GM12892 (cell line): ENCODE data around the gene WASHC3.

Experiments
- DNase-seq: peaks from one replicate; pipeline ENCODE4 v3.0.0; 2011; ENCODE audit not compliant: insufficient read length
- FAIRE-seq: peaks from 2 replicates; lab custom pipeline; 2011; peaks lifted over from hg19 to GRCh38; lab: Jason Lieb, UNC
- POLR2A ChIP-seq: IDR thresholded peaks from 2 replicates; pipeline ENCODE4 v1.6.1; 2011; ENCODE audit warnings: low read depth, low read length, control low read depth
- POLR2AphosphoS5 ChIP-seq: IDR thresholded peaks from 2 replicates; pipeline ENCODE4 v1.6.1; 2011; ENCODE audit warnings: low read depth, low read length, control low read depth
- TAF1 ChIP-seq: IDR thresholded peaks from 2 replicates; pipeline ENCODE4 v1.6.1; 2011; ENCODE audit warnings: low read depth, mild to moderate bottlenecking, control low read depth, low read length, borderline replicate concordance

The WASHC3 gene

GRCh38 chr12:102010265-102010994 lies 51.4 kb downstream of the WASHC3 start:
- FAIRE-seq = peak; percentile 95
- TF ChIP-seq POLR2AphosphoS5 (no peak), POLR2A (peak; percentile 63), TAF1 (peak; percentile 42)
- DNase-seq = peak; percentile 7

GRCh38 chr12:102009796-102010195 lies 52.0 kb downstream of the WASHC3 start:
- no peak for TF ChIP-seq TAF1
- no peak for DNase-seq
- FAIRE-seq = no peak

DNA sequence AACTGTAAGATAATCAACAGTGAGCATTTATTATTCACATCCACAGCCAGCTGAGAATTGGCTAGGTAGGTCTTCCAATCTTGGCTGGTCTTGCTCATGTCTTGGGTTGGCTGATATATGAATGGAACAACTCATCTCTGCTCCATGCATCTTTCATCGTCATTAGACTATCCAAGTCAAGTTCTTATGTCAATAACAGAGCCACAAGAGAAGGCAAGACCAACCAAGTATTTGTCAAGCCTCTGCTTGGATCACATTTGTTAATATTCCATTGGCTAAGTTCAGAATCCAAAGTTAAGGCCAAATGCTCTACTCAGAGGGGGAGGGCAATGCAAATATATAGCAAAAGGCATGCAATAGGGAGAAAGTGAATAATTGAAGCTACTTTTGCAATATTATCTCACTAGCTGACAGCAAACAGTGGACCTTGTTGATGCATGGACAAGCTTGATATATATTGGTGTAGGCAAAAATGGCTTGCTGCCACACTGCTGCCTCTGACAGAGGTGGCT lies 53.1 kb downstream of the WASHC3 start:
- no peak for FAIRE-seq
- DNase-seq = no peak
- TF ChIP-seq POLR2A (no peak), TAF1 (no peak), POLR2AphosphoS5 (no peak)

DNA sequence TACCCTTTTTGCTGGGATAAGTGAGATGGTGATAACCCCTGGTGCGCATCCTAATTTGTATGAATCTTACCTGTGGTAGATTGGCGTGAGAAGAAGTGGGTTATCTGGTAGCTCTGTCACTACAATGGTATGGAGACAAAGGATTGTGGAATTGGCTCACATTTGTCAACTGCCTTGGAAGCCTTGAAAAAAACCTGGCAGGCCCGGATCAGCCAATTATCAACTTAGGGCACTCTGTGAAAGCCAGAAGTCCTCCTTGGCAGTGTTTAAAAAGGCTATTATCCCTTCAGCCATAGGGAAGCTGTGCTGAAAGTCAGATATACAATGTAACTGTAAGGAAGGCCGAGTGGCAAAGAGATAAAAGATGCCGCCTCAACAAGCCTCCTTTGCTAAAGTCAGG lies 56.5 kb downstream of the WASHC3 start:
- FAIRE-seq (no peak), DNase-seq (no peak)

GRCh38 chr12:101997102-101997501 lies 64.7 kb downstream of the WASHC3 start:
- TF ChIP-seq TAF1 = no peak
- TF ChIP-seq POLR2A = no peak
- TF ChIP-seq POLR2AphosphoS5 = no peak
- FAIRE-seq (no peak), DNase-seq (no peak)

More for the DNA sequence above, 56.5 kb downstream of the WASHC3 start:
- TF ChIP-seq POLR2A = no peak

- FAIRE-seq = peak; percentile 46
- no peak for TF ChIP-seq POLR2AphosphoS5
- no peak for TF ChIP-seq POLR2A
- no peak for TF ChIP-seq TAF1
- DNase-seq = no peak
These were observed 66.1 kb downstream of the WASHC3 start for GRCh38 chr12:101995684-101996083.

DNA sequence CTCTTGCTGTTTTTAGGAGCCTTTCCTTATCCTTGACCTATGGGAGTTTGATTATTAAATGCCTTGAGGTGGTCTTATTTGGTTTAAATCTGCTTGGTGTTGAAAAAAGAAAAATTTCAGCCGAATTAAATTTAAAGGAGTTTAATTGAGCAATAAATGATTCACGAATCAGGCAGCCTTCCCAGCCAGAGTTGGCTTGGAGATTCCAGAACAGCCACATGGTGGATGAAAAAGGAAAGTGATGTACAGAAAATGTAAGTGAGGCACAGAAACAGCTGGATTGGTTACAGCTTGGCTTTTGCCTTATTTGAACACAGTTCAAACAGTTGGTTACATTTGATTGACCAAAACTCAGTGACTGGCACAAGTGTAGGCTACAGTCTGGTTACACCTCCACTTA lies 69.7 kb downstream of the WASHC3 start:
- TF ChIP-seq POLR2A (no peak), TAF1 (no peak), POLR2AphosphoS5 (no peak)
- no peak for FAIRE-seq
- no peak for DNase-seq

DNA sequence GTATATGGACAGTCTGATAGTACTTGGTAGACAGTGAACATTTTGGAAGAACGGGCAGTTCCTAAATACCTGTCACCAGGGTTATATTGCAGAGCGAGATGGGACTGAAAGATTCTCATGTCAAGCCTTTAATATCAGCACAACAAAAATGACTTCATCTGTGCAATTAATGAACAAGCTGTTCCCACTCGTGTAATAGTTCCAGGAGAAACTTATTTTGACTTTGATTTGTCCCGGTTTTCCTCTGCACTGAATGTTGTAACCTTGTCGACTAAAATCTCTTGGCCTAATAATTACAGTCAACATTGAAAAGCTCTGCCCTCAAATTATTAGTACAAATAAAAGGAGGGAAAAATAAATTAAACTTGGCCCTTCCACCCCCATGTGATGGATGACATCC lies 79.5 kb downstream of the WASHC3 start:
- FAIRE-seq (no peak), DNase-seq (no peak)
- TF ChIP-seq POLR2AphosphoS5 = no peak
- TF ChIP-seq TAF1 = no peak
- TF ChIP-seq POLR2A = no peak

GRCh38 chr12:101981868-101982267 lies 79.9 kb downstream of the WASHC3 start:
- FAIRE-seq (no peak), DNase-seq (no peak)
- TF ChIP-seq TAF1 = no peak
- TF ChIP-seq POLR2A = no peak
- no peak for TF ChIP-seq POLR2AphosphoS5

- TF ChIP-seq POLR2AphosphoS5 (no peak), POLR2A (no peak), TAF1 (no peak)
- FAIRE-seq (no peak), DNase-seq (no peak)
These were observed 93.0 kb downstream of the WASHC3 start for GRCh38 chr12:101968770-101969169.

GRCh38 chr12:101967506-101967905 lies 94.3 kb downstream of the WASHC3 start:
- peak; percentile 81 for FAIRE-seq
- no peak for DNase-seq
- TF ChIP-seq TAF1 (no peak), POLR2A (no peak), POLR2AphosphoS5 (no peak)

GRCh38 chr12:101966496-101966895 lies 95.3 kb downstream of the WASHC3 start:
- FAIRE-seq = peak; percentile 74
- DNase-seq = no peak
- no peak for TF ChIP-seq POLR2A
- no peak for TF ChIP-seq TAF1
- no peak for TF ChIP-seq POLR2AphosphoS5

DNA sequence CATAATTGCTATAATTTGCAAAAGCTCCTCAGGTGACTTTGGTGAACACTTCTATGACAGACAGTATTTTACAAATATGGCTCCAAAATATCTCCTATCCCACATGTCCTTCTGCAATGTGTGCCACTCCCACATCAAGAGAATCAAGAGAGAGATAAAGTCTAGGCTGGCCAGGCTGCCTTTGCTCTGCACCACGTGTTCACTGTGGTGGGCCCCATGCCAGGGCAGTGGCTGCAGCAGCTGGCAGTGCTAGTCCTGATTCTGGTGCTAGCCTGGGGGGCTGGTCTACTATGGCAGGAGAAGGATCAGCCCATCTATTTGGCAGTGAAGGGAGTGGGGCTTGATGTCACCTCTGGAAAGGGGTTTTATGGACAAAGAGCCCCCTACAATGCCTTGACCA lies 98.1 kb downstream of the WASHC3 start:
- TF ChIP-seq POLR2AphosphoS5 (no peak), POLR2A (no peak), TAF1 (no peak)

More for the DNA sequence above, 98.1 kb downstream of the WASHC3 start:
- FAIRE-seq = no peak
- no peak for DNase-seq
